OCI-LY3 (cell line): ENCODE results near the gene NRG3.
"Not testable (repeated sequence)": the region's sequence is repeated elsewhere in the genome, so short reads cannot be mapped to it uniquely, and the experiment has no call there.

Source experiments
- EZH2phosphoT487 ChIP-seq: fragments of 200-600 bp; shearing (Covaris generic); IDR thresholded peaks from 2 replicates; pipeline ENCODE4 v1.6.1; 2018; ENCODE audit warnings: antibody characterized with exemption, mixed run types, low read depth
- TF ChIP-seq, protein P1 (sequence below): fragments of 200-600, 300-600 bp; sonication (generic); IDR thresholded peaks from 2 replicates; pipeline ENCODE4 v1.5.1; 2014; ENCODE audit warnings: antibody characterized with exemption, low read length, low read depth

GRCh38 chr10:82677932-82678331, 802.9 kb downstream of the NRG3 start:
- TF ChIP-seq, protein P1, sequence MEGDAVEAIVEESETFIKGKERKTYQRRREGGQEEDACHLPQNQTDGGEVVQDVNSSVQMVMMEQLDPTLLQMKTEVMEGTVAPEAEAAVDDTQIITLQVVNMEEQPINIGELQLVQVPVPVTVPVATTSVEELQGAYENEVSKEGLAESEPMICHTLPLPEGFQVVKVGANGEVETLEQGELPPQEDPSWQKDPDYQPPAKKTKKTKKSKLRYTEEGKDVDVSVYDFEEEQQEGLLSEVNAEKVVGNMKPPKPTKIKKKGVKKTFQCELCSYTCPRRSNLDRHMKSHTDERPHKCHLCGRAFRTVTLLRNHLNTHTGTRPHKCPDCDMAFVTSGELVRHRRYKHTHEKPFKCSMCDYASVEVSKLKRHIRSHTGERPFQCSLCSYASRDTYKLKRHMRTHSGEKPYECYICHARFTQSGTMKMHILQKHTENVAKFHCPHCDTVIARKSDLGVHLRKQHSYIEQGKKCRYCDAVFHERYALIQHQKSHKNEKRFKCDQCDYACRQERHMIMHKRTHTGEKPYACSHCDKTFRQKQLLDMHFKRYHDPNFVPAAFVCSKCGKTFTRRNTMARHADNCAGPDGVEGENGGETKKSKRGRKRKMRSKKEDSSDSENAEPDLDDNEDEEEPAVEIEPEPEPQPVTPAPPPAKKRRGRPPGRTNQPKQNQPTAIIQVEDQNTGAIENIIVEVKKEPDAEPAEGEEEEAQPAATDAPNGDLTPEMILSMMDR, result not testable (repeated sequence)
- TF ChIP-seq EZH2phosphoT487, result not testable (repeated sequence)
